Gastroesophageal sphincter (tissue), 4 donors: ENCODE measurements around the gene SLC7A6. TPM values are rescaled to one million over a fixed set of nuclear protein-coding genes. Genes with fewer than 3 reads are reported as not detected.

Source experiments
- ATAC-seq: fragments of 150-250 bp; one replicate; pipeline ENCODE4 v1.9.1; 2016; ENCODE audit warnings: mild to moderate bottlenecking, moderate library complexity
- H3K27ac ChIP-seq, 4 donors: fragments of 200-600 bp; sonication (generic) in 3 of 4; 1 replicate in 3 of 4; 2 replicates in 1 of 4; pipeline ENCODE4 v1.5.1; 2016 to 2019
- H3K27me3 ChIP-seq: fragments of 200-600 bp; sonication (generic); one replicate; pipeline ENCODE4 v1.5.1; 2019
- H3K36me3 ChIP-seq, 2 donors: fragments of 200-600 bp; sonication (generic); one replicate each; pipeline ENCODE4 v1.5.1; 2019; ENCODE audit warnings: control low read depth in 1 of 2
- H3K4me1 ChIP-seq, 3 donors: fragments of 200-600 bp; sonication (generic); 1 replicate in 2 of 3; 2 replicates in 1 of 3; pipeline ENCODE4 v1.5.1; 2016 to 2019; ENCODE audit warnings: control low read depth in 2 of 3
- H3K4me3 ChIP-seq, 2 donors: fragments of 200-600 bp; sonication (generic); one replicate each; pipeline ENCODE4 v1.5.1; 2019; ENCODE audit warnings: mild to moderate bottlenecking in 1 of 2, moderate library complexity in 1 of 2
- H3K9me3 ChIP-seq, 3 donors: fragments of 200-600 bp; sonication (generic); one replicate each; pipeline ENCODE4 v1.5.1; 2017 to 2019; ENCODE audit warnings: control low read depth in 2 of 3
- EP300 ChIP-seq: sonication (generic); formaldehyde crosslinking; IDR thresholded peaks from one replicate; pipeline ENCODE4 v1.6.1; 2017; ENCODE audit warnings: antibody characterized with exemption, mild to moderate bottlenecking
- POLR2A ChIP-seq, 2 donors: fragments of 450-650 bp; IDR thresholded peaks; one replicate each; pipeline ENCODE4 v1.6.1; 2017; ENCODE audit warnings: antibody characterized with exemption in 2 of 2, mild to moderate bottlenecking in 2 of 2, moderate library complexity in 1 of 2
- POLR2AphosphoS5 ChIP-seq: sonication (generic); formaldehyde crosslinking; IDR thresholded peaks from one replicate; pipeline ENCODE4 v1.6.1; 2017; ENCODE audit warnings: antibody characterized with exemption
- WGBS, 2 donors: methylation state at CpG; one replicate each; pipeline ENCODE4 v1.1.5; 2018; ENCODE audit warnings: low coverage in 1 of 2; 5-methylcytosine and 5-hydroxymethylcytosine counted together
- total RNA-seq, 4 donors: library from RNA; depleted of rRNA; stranded (reverse); fragments of >200 nt; gene quantifications; one replicate each; pipeline ENCODE4 v1.1.0, GENCODE V29; 2016
- TF ChIP-seq, protein P1 (sequence below), 4 experiments: fragments of 200-600 bp in 2 of 4; fragments of 450-650 bp in 2 of 4; sonication (generic) in 1 of 4; IDR thresholded peaks; one replicate each; pipeline ENCODE4 v1.5.1; 2017 to 2019; ENCODE audit warnings: antibody characterized with exemption in 4 of 4, mild to moderate bottlenecking in 2 of 4, moderate library complexity in 2 of 4

SLC7A6 gene
- total RNA-seq, 4 donors from 2014 or later, result 19.1 to 51.5 (median 33.7) TPM

DNA sequence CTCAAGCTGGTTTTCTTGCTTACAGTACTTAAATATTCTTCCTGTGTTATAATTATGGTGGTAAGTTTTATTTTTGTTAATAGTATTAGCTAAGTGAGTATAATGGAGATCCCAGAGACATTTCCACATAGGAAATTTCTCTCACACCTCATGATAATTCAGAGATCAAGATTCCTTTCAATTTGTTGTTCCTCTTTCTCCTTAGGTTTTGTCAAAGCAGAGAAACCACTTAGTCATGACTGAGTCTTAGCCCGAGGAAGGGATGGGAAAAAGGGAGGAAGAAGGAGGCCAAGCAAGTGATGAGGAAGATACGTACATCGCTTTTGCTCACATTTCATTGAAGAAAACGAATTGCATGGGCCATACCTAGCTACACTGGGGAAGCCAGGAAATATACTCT is 46.8 kb upstream of the SLC7A6 start:
- no peak overlapping the region for H3K4me3 ChIP-seq
- no peaks in the 10 kb centered on the region for H3K27me3 ChIP-seq
- peaks cover 0 to 6% of the 10 kb centered on the region in 2 donors for H3K36me3 ChIP-seq
- 86 to 87% methylated on average over 3 to 4 of the region's 4 CpGs for WGBS, 2 donors
- H3K27ac ChIP-seq, result no peak overlapping the region
- no peak for ATAC-seq
- no peaks in the 10 kb centered on the region for H3K9me3 ChIP-seq
- TF ChIP-seq EP300 (no peak), POLR2AphosphoS5 (no peak), POLR2A (IDR thresholded peaks at IDR 0.05) (no peak)
- TF ChIP-seq, protein P1, sequence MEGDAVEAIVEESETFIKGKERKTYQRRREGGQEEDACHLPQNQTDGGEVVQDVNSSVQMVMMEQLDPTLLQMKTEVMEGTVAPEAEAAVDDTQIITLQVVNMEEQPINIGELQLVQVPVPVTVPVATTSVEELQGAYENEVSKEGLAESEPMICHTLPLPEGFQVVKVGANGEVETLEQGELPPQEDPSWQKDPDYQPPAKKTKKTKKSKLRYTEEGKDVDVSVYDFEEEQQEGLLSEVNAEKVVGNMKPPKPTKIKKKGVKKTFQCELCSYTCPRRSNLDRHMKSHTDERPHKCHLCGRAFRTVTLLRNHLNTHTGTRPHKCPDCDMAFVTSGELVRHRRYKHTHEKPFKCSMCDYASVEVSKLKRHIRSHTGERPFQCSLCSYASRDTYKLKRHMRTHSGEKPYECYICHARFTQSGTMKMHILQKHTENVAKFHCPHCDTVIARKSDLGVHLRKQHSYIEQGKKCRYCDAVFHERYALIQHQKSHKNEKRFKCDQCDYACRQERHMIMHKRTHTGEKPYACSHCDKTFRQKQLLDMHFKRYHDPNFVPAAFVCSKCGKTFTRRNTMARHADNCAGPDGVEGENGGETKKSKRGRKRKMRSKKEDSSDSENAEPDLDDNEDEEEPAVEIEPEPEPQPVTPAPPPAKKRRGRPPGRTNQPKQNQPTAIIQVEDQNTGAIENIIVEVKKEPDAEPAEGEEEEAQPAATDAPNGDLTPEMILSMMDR (IDR thresholded peaks at IDR 0.05), result no peak
- H3K4me1 ChIP-seq, result peaks cover 0 to 2% (median 0%) of the 10 kb centered on the region in 3 donors

DNA sequence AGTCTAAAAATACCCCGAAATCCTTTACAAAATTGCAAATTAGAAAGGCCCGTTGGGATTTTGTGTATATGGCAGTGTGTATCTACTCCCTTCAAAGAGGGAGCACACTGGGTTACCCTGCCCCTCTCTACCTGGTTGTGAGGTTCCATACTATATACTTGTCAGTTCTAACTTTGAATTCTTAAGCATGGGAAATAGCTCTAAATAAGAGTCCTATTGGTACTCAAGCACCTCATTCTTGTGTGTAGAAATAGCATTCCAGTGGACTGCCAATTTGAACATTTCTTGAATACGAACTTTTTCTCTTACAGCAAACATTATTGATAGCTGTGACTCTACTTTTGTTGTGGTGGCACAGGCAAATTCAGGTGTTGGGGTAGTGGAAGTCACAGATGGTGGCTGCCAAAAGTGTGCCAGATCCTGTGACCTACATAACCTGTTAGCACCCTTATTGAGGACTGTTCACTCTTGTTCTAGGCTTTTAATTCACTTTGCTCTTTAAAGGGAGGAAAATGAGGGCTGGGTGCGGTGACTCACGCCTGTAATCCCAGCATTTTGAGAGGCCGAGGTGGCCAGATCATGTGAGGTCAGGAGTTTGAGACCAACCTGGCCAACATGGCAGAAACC is 44.5 kb upstream of the SLC7A6 start:
- no peak overlapping the region for H3K27ac ChIP-seq
- peaks cover 0 to 6% of the 10 kb centered on the region in 2 donors for H3K36me3 ChIP-seq
- no peaks in the 10 kb centered on the region for H3K9me3 ChIP-seq
- no peak overlapping the region for H3K4me3 ChIP-seq
- H3K4me1 ChIP-seq, result peaks cover 0 to 13% (median 0%) of the 10 kb centered on the region in 3 donors
- no peak for ATAC-seq
- TF ChIP-seq POLR2A (IDR thresholded peaks at IDR 0.05), result no peak
- TF ChIP-seq POLR2AphosphoS5, result no peak
- TF ChIP-seq, protein P1 (IDR thresholded peaks at IDR 0.05), result no peak
- TF ChIP-seq EP300, result no peak
- no peaks in the 10 kb centered on the region for H3K27me3 ChIP-seq
- WGBS, 2 donors, result 76 to 84% methylated on average over 3 of the region's 6 CpGs

DNA sequence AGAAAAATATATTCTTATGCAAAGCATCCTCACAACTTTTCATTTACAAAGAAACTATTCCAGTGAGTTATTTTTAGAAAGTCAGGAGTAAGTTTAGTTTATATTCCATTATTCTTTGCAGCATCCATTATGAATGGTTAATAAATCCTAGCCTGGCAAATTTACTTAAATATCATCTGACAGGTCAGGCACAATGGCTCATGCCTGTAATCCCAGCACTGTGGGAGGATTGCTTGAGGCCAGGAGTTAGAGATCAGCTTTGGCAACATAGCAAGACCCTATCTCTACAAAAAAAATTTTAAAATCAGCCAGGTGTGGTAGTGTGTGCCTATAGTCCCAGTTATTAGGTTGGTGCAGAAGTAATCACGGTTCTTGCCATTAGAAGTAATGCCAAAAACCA is 41.3 kb upstream of the SLC7A6 start:
- Histone ChIP-seq H3K4me3 (no peak overlapping the region), H3K9me3 (no peaks in the 10 kb centered on the region), H3K36me3 (peaks cover 0 to 18% of the 10 kb centered on the region in 2 donors), H3K4me1 (peaks cover 0 to 17% (median 0%) of the 10 kb centered on the region in 3 donors), H3K27ac (peak overlapping the region in 2 of 4 donors; percentile 15 to 19), H3K27me3 (no peaks in the 10 kb centered on the region)
- no peak for TF ChIP-seq POLR2A (IDR thresholded peaks at IDR 0.05)
- 17 to 30% methylated on average over 1 of the region's 1 CpG for WGBS, 2 donors
- no peak for ATAC-seq

DNA sequence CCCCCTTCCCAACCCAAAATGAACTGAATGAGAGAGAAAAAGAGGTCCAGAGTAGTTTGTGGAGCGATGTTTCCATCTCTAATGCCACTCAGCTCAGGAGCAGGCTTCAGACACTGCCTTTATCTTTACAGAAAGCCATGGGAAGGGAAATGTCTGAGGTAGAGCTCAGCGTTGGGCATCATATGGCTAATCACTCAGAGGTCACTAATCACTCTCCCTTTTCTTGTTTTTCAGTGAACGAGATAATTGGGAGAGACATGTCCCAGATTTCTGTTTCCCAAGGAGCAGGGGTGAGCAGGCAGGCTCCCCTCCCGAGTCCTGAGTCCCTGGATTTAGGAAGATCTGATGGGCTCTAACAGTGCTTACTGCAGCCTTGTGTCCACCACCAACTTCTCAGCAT is 38.2 kb upstream of the SLC7A6 start:
- ATAC-seq, result no peak
- Histone ChIP-seq H3K4me3 (no peak overlapping the region), H3K27me3 (no peaks in the 10 kb centered on the region), H3K9me3 (no peaks in the 10 kb centered on the region), H3K27ac (no peak overlapping the region), H3K36me3 (peaks cover 0 to 34% of the 10 kb centered on the region in 2 donors), H3K4me1 (peaks cover 0 to 36% (median 5%) of the 10 kb centered on the region in 3 donors)
- TF ChIP-seq EP300 (no peak), POLR2AphosphoS5 (no peak), POLR2A (IDR thresholded peaks at IDR 0.05) (no peak)
- TF ChIP-seq, protein P1 (IDR thresholded peaks at IDR 0.05), result no peak
- 84 to 90% methylated on average over 2 to 4 of the region's 4 CpGs for WGBS, 2 donors

DNA sequence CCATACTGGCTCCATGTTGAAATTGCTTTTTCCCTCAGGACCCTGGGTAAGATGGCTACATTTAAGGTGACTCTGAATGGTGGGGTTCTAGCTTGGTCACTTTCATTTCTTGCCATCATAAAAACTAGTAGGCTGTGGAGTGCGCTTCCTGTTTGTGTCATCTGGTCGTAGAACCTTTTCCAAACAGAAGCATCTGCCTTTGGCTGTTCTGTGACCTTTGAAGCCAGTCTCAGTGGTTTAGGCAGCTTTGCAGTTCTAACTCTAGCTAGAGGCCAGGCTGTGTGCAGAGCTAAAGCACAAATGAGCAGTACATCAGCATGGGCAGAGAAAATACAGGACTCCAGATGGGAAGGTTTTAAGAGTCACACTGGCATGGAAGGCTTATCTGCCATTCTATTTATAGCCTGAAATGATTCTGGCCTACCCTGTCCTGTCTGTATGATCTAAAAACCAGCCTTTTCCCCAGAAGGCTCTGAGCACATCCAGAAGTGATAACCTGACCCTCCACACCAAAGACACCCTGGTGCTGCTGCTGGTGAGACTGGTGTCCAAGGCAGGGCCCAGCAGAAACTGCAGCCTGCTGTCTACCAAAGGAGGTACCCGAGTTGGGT is 37.0 kb upstream of the SLC7A6 start:
- Histone ChIP-seq H3K36me3 (peaks cover 0 to 46% of the 10 kb centered on the region in 2 donors), H3K4me1 (peaks cover 0 to 36% (median 5%) of the 10 kb centered on the region in 3 donors), H3K4me3 (no peak overlapping the region), H3K27me3 (no peaks in the 10 kb centered on the region), H3K27ac (no peak overlapping the region), H3K9me3 (no peaks in the 10 kb centered on the region)
- 69 to 83% methylated on average over 1 to 2 of the region's 3 CpGs for WGBS, 2 donors
- TF ChIP-seq, protein P1 (IDR thresholded peaks at IDR 0.05), result no peak
- TF ChIP-seq POLR2A (IDR thresholded peaks at IDR 0.05) (no peak), EP300 (no peak), POLR2AphosphoS5 (no peak)
- ATAC-seq, result no peak
